ENCODE measurements around the gene FYB1.

FYB1 gene

DNA sequence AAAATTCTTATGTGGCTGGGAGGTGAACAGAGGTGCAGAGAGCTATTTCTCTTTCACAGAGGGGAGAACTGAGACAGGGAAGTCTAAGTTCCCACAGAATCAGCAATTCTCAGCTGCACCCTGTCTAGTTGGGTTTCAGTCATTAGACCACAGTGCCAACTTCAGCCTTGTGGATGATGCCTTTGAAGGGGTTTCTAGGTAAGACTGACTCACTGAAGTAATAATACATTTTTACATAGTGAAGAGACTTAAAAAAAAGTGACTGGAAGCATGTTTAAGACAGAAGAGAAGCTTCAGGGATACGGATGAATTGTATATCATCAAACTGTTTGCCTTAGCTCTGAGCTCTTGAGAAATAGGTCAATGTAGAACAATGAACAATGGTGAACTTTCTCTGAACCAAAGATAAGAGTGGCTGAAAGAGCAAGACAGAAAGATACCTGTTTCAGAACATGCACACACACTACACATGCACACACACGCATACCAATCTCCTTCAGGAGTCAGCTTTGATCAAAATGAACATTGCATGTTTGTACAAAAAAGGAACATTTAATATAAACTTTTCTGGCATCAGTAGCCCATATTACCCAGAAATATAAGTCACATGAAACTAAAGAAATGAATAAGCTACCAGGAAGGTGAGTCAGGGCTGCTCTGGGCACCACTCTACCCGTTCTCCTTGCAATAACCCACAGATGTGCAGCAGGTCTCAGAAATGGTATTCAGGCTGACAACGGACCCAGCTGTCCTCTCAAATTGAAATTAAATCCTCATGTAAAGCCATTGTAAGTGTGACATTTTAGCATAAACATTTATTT lies 12.6 kb upstream of the FYB1 start:
- TF ChIP-seq, protein P1, sequence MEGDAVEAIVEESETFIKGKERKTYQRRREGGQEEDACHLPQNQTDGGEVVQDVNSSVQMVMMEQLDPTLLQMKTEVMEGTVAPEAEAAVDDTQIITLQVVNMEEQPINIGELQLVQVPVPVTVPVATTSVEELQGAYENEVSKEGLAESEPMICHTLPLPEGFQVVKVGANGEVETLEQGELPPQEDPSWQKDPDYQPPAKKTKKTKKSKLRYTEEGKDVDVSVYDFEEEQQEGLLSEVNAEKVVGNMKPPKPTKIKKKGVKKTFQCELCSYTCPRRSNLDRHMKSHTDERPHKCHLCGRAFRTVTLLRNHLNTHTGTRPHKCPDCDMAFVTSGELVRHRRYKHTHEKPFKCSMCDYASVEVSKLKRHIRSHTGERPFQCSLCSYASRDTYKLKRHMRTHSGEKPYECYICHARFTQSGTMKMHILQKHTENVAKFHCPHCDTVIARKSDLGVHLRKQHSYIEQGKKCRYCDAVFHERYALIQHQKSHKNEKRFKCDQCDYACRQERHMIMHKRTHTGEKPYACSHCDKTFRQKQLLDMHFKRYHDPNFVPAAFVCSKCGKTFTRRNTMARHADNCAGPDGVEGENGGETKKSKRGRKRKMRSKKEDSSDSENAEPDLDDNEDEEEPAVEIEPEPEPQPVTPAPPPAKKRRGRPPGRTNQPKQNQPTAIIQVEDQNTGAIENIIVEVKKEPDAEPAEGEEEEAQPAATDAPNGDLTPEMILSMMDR (conservative IDR thresholded peaks at IDR 0.05; ENCODE audit: control insufficient read depth, insufficient read depth, low read depth, low read length), result no peak
- DNase-seq (ENCODE audit: low read depth), result peak; percentile 23
- H3K4me3 ChIP-seq (ENCODE audit: control insufficient read depth, low read depth, low read length), result no peak overlapping the region

DNA sequence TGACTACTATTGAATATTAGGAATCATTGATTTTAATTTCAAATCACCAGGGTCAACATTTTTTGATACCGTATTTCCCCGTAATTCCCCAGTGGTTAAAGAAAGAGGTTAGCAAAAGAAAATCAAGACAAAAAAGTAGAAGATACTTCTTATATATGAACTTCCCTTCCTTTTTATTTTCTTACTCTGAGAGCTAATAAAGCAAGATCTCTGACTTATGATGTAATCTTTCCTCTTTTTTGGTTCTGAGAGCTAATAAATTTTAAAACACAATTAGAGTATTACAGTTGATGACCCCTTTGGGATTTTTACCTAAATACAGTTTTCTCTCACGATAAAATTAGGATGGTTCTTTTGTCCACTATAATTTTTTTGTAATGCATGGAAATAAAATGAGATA lies 9.2 kb upstream of the FYB1 start:
- DNase-seq (ENCODE audit: low read depth), result no peak
- TF ChIP-seq, protein P1 (conservative IDR thresholded peaks at IDR 0.05; ENCODE audit: control insufficient read depth, insufficient read depth, low read depth, low read length), result no peak
- H3K4me3 ChIP-seq (ENCODE audit: control insufficient read depth, low read depth, low read length), result no peak overlapping the region

DNA sequence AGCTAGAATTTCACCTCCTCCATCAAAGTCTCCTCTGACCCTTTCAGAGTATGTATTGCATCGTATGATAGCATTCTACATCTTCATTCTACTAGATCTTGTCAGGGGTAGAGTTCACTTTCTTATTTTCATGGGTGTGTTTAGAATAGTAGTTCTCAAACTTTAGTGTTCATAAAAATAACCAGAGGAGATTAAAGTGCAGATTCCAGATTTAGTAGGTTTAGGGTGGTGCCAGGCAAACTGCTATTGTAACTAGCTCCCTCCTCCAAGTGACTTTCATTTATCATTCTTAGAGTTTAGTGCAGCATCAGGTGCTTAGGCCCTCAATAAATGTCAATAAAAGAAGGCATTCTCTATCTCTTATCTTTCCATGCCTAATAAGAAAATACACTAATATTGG lies 7.2 kb upstream of the FYB1 start:
- TF ChIP-seq, protein P1 (conservative IDR thresholded peaks at IDR 0.05; ENCODE audit: control insufficient read depth, insufficient read depth, low read depth, low read length), result no peak
- H3K4me3 ChIP-seq (ENCODE audit: control insufficient read depth, low read depth, low read length), result no peak overlapping the region
- DNase-seq (ENCODE audit: low read depth), result no peak

DNA sequence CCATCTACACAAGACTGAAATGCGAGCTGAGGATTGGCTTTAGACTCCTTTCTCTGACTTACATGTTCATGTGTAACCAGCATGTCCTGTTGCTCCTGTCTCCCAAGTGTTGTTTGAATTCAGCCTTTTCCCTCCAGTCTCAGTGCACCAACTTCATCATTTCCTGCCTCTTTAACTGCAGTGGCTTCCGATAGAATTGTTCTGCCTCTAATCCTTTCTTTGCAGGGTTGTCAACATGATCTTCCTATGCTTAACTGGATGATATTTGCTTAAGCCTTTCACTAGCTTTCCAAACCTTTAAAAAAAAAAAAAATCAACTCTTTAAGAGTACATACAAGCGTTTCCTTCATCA lies 6.7 kb upstream of the FYB1 start:
- DNase-seq (ENCODE audit: low read depth), result no peak
- TF ChIP-seq, protein P1 (conservative IDR thresholded peaks at IDR 0.05; ENCODE audit: control insufficient read depth, insufficient read depth, low read depth, low read length), result no peak
- no peak overlapping the region for H3K4me3 ChIP-seq (ENCODE audit: control insufficient read depth, low read depth, low read length)

DNA sequence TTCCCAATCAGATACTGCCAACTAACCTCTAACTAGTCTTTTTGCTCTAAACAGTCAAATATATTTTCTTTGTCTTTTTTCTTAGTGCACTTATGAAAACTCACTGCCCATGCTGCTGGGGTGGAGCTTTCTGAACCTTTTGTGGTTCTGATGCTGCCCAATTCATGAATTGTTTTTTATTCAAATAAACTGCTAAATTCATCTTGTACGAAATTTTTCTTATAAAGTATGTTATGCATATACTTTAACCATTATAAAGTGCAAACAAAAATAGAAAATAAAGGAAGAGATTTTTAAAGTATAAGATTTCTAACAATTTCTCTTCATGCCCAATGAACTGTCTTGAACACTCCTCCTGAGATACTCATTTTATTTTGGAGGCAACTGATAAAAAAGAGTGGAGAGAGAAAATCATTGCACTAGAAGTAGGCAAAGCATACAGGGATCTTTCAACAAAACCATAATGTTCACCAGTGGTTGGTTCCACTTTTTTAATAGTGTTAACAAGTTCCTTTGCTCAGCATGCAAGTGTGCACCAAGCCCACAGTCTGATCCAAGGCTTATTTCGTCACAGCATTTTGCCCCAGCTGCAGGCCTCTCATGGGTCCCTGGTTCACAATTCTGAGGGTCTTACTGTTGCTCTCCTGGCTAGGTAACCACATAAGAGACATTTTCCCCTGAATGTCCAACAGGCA lies 6.2 kb upstream of the FYB1 start:
- TF ChIP-seq, protein P1 (conservative IDR thresholded peaks at IDR 0.05; ENCODE audit: control insufficient read depth, insufficient read depth, low read depth, low read length), result no peak
- H3K4me3 ChIP-seq (ENCODE audit: control insufficient read depth, low read depth, low read length), result no peak overlapping the region
- DNase-seq (ENCODE audit: low read depth), result no peak

DNA sequence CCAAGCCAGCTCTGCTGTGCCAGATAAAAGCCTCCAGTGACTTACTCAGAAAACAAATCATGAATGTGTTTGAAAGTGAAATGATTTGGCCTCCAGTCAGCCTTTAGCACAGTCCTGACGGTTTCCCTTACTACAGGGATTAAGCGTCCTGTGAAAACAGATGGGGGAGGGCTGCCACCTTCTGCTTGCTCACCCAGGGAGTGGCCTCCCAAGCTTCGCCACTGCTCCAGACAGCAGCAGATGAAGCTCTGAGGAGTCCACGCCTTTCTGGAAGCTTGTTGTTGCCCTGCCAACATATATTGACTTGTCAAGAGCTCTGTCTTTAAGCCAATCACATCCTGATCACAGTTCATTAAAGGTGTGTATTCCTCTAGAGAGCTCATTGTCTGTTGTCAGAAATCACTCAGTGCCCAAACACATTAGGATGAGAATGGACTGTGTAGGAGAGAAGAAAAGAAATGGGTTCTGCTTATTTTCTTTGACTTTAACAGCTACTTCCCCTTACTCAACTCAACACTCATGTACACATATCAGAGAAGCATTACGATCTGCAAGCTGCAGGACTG lies 4.9 kb upstream of the FYB1 start:
- peak; percentile 64 for DNase-seq (ENCODE audit: low read depth)
- H3K4me3 ChIP-seq (ENCODE audit: control insufficient read depth, low read depth, low read length), result no peak overlapping the region
- TF ChIP-seq, protein P1 (conservative IDR thresholded peaks at IDR 0.05; ENCODE audit: control insufficient read depth, insufficient read depth, low read depth, low read length), result no peak
